ENCODE measurements around the gene SNX13. TPM values are rescaled to one million over a fixed set of nuclear protein-coding genes. Genes with fewer than 3 reads are reported as not detected.

SNX13 gene
- total and polyA plus RNA-seq, 2 donors (not counting 1 experiment from before 2014, with no cell fraction given): 6.5 to 58.1 TPM

DNA sequence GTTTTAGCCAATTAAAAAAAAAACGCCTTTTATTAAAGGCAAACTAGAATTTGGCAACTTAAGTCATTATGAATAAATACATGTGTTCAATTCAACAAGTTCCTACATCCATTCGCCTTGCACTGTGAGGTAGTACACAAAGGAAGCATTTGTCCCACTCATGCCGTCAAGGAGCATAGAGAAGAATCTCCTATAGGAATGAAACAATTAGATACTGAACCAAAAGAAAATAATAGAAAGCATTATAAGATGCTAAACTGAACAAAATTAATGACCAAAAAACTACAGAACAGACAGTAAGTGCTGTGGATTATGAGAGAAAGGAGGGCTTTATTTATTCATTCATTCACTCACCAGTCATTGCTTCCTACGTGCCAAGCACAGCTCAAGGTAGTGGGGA is 42.2 kb downstream of the SNX13 start:
- intact Hi-C loops (cut with micrococcal nuclease): no loop called here
- TF ChIP-seq CTCF (IDR thresholded peaks at IDR 0.05) (no peak), EZH2 (IDR thresholded peaks at IDR 0.05; ENCODE audit: borderline replicate concordance, insufficient read depth, low read depth, low read length, poor library complexity, severe bottlenecking) (no peak)
- peaks cover 32% of the 10 kb centered on the region for H4K20me1 ChIP-seq (ENCODE audit: control insufficient read depth, insufficient read depth, low read length, poor library complexity, severe bottlenecking)
- no peaks in the 10 kb centered on the region for H3K9me3 Mint-ChIP-seq (ENCODE audit: insufficient read depth)
- peaks cover 27% of the 10 kb centered on the region for H3K79me2 ChIP-seq (ENCODE audit: control insufficient read depth, insufficient read depth, low read length)
- H3K4me2 ChIP-seq (replicated peaks; ENCODE audit: low read depth, low read length, poor library complexity, severe bottlenecking): no peak overlapping the region
- H3K4me3 ChIP-seq (ENCODE audit: control extremely low read depth in 1 of 5, extremely low read depth in 1 of 5, insufficient read depth in 1 of 5, low read depth in 2 of 5, low read length in 4 of 5): no peak overlapping the region
- POLR2A ChIA-PET: no interaction called here
- H2AFZ ChIP-seq (ENCODE audit: insufficient read depth, low read depth, low read length, poor library complexity, severe bottlenecking): no peak overlapping the region
- peaks cover 1 to 2% of the 10 kb centered on the region in 2 experiments for H3K36me3 ChIP-seq (replicated peaks in 1 of 2; ENCODE audit: control extremely low read depth in 1 of 2, control insufficient read depth in 1 of 2, extremely low read depth in 1 of 2, insufficient read depth in 2 of 2, low read length in 1 of 2)
- H3K4me3 Mint-ChIP-seq: no peak overlapping the region
- WGBS (ENCODE audit: insufficient coverage): no CpG with 5 or more reads among the region's 4 CpGs
- H3K9ac ChIP-seq (ENCODE audit: low read length): no peak overlapping the region
- DNase-seq (no peak), ATAC-seq (ENCODE audit: low read depth) (no peak)
- H3K9me3 ChIP-seq (ENCODE audit: control extremely low read depth in 1 of 3, control insufficient read depth in 2 of 3, insufficient read depth in 1 of 3, low read length in 2 of 3): no peaks in the 10 kb centered on the region
- H3K4me1 Mint-ChIP-seq: peaks cover 2% of the 10 kb centered on the region
- H3K4me1 ChIP-seq (ENCODE audit: control insufficient read depth in 2 of 2, insufficient read depth in 2 of 2, low read length in 2 of 2): no peaks in the 10 kb centered on the region
- no peak overlapping the region for H3K27ac ChIP-seq (ENCODE audit: low read length in 2 of 2)
- H3K27me3 Mint-ChIP-seq: no peaks in the 10 kb centered on the region
- no peaks in the 10 kb centered on the region for H3K27me3 ChIP-seq (replicated peaks in 1 of 4; ENCODE audit: control extremely low read depth in 1 of 4, control insufficient read depth in 3 of 4, insufficient read depth in 4 of 4, low read length in 3 of 4)
- H3K27ac Mint-ChIP-seq: no peak overlapping the region
- CTCF ChIA-PET: no interaction called here

DNA sequence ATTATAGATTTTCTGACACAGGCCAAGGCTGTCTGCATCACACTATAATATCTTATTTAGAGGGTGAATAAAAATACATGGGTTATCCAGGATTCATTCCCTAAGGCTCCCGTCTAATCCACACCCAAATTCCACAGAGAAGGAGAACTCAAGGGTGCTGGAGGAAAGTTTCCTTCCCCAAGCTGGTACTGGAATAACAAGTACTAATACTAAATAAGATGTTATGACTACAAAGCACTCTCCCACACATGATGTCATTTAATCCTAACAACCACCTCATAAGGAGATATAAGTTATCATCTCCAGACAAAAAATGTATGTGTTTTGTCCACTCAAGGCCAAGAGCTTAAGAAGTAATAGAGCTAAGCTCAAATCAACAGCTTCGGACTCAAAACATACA is 53.0 kb downstream of the SNX13 start:
- TF ChIP-seq EZH2 (IDR thresholded peaks at IDR 0.05; ENCODE audit: borderline replicate concordance, insufficient read depth, low read depth, low read length, poor library complexity, severe bottlenecking) (no peak), CTCF (IDR thresholded peaks at IDR 0.05) (no peak)
- Mint-ChIP-seq H3K27ac (no peak overlapping the region), H3K27me3 (no peaks in the 10 kb centered on the region), H3K4me3 (no peak overlapping the region), H3K4me1 (no peaks in the 10 kb centered on the region), H3K9me3 (ENCODE audit: insufficient read depth) (no peaks in the 10 kb centered on the region)
- ATAC-seq (ENCODE audit: low read depth): no peak
- H3K4me2 ChIP-seq (replicated peaks; ENCODE audit: low read depth, low read length, poor library complexity, severe bottlenecking): no peak overlapping the region
- H3K36me3 ChIP-seq (replicated peaks in 1 of 2; ENCODE audit: control extremely low read depth in 1 of 2, control insufficient read depth in 1 of 2, extremely low read depth in 1 of 2, insufficient read depth in 2 of 2, low read length in 1 of 2): peaks cover 10 to 25% of the 10 kb centered on the region in 2 experiments
- intact Hi-C loops (cut with micrococcal nuclease): no loop called here
- H3K9ac ChIP-seq (ENCODE audit: low read length): no peak overlapping the region
- no peak overlapping the region for H2AFZ ChIP-seq (ENCODE audit: insufficient read depth, low read depth, low read length, poor library complexity, severe bottlenecking)
- no peaks in the 10 kb centered on the region for H4K20me1 ChIP-seq (ENCODE audit: control insufficient read depth, insufficient read depth, low read length, poor library complexity, severe bottlenecking)
- CTCF ChIA-PET: no interaction called here
- no peaks in the 10 kb centered on the region for H3K4me1 ChIP-seq (ENCODE audit: control insufficient read depth in 2 of 2, insufficient read depth in 2 of 2, low read length in 2 of 2)
- H3K4me3 ChIP-seq (ENCODE audit: control extremely low read depth in 1 of 5, extremely low read depth in 1 of 5, insufficient read depth in 1 of 5, low read depth in 2 of 5, low read length in 4 of 5): no peak overlapping the region
- H3K27me3 ChIP-seq (replicated peaks in 1 of 4; ENCODE audit: control extremely low read depth in 1 of 4, control insufficient read depth in 3 of 4, insufficient read depth in 4 of 4, low read length in 3 of 4): no peaks in the 10 kb centered on the region
- H3K79me2 ChIP-seq (ENCODE audit: control insufficient read depth, insufficient read depth, low read length): no peaks in the 10 kb centered on the region
- no CpG with 5 or more reads among the region's 2 CpGs for WGBS (ENCODE audit: insufficient coverage)
- H3K27ac ChIP-seq (ENCODE audit: low read length in 2 of 2): no peak overlapping the region
- H3K9me3 ChIP-seq (ENCODE audit: control extremely low read depth in 1 of 3, control insufficient read depth in 2 of 3, insufficient read depth in 1 of 3, low read length in 2 of 3): no peaks in the 10 kb centered on the region
- POLR2A ChIA-PET: no interaction called here
- no peak for DNase-seq
